Endodermal cell (in vitro differentiated cells): Measurements from ENCODE around the gene PLAC8L1. TPM values are rescaled to one million over a fixed set of nuclear protein-coding genes. Genes with fewer than 3 reads are reported as not detected.

Experiments used
- DNase-seq: peaks from one replicate; pipeline ENCODE4 v3.0.0-alpha.2; 2017
- H3K27ac ChIP-seq: 2 replicates; pipeline ENCODE4 v1.5.1; 2013; ENCODE audit warnings: mild to moderate bottlenecking, low read depth, low read length, moderate library complexity
- H3K27me3 ChIP-seq: 2 replicates; pipeline ENCODE4 v1.6.1; 2013; ENCODE audit warnings: mild to moderate bottlenecking, low read length, moderate library complexity; ENCODE audit not compliant: insufficient read depth, control insufficient read depth, poor library complexity, severe bottlenecking
- H3K36me3 ChIP-seq: 2 replicates; pipeline ENCODE4 v1.7.0; 2013; ENCODE audit warnings: mild to moderate bottlenecking, low read length, moderate library complexity; ENCODE audit not compliant: control insufficient read depth, insufficient read depth
- H3K4me1 ChIP-seq: one replicate; pipeline ENCODE4 v1.7.0; 2013; ENCODE audit warnings: low read length; ENCODE audit not compliant: control insufficient read depth, insufficient read depth
- H3K4me3 ChIP-seq: 2 replicates; pipeline ENCODE4 v1.5.1; 2013; ENCODE audit warnings: mild to moderate bottlenecking, low read length, moderate library complexity
- H3K9ac ChIP-seq: 2 replicates; pipeline ENCODE4 v1.6.1; 2013; ENCODE audit warnings: mild to moderate bottlenecking, low read length, moderate library complexity; ENCODE audit not compliant: poor library complexity, severe bottlenecking; ENCODE audit errors: extremely low read depth
- H3K9me3 ChIP-seq: 2 replicates; pipeline ENCODE4 v1.6.1; 2013; ENCODE audit warnings: mild to moderate bottlenecking, low read length, moderate library complexity; ENCODE audit not compliant: control insufficient read depth
- H3K27ac Mint-ChIP-seq: 2 replicates; pipeline ENCODE4 v1.8.0; 2020; ENCODE audit warnings: mixed read lengths
- H3K27me3 Mint-ChIP-seq: 2 replicates; pipeline ENCODE4 v1.8.0; 2021; ENCODE audit warnings: mild to moderate bottlenecking, mixed read lengths; ENCODE audit not compliant: insufficient read depth
- H3K36me3 Mint-ChIP-seq: 2 replicates; pipeline ENCODE4 v1.8.0; 2020; ENCODE audit warnings: low read depth, mixed read lengths
- H3K4me1 Mint-ChIP-seq: 2 replicates; pipeline ENCODE4 v1.8.0; 2020; ENCODE audit warnings: mixed read lengths
- H3K4me3 Mint-ChIP-seq: 2 replicates; pipeline ENCODE4 v1.8.0; 2020; ENCODE audit warnings: mild to moderate bottlenecking, moderate library complexity, mixed read lengths
- H3K9me3 Mint-ChIP-seq: 2 replicates; pipeline ENCODE4 v1.8.0; 2020; ENCODE audit warnings: mild to moderate bottlenecking, mixed read lengths
- WGBS, 2 experiments: methylation state at CpG; one replicate each; pipeline versions ENCODE4 v1.1.5 to v1.1.7; 2013; ENCODE audit warnings: missing lambda C conversion rate in 2 of 2, mixed read lengths in 1 of 2; ENCODE audit not compliant: insufficient coverage in 1 of 2, insufficient read length in 1 of 2; 5-methylcytosine and 5-hydroxymethylcytosine counted together
- total RNA-seq, 2 donors: library from RNA; stranded (reverse); fragmentation: NEBNext Ultra II Directional in 1 of 2; extraction: Animal tissue kit (Norgen Biotek cat#: 25700) in 1 of 2; gene quantifications; 2 replicates in 1 of 2; 3 replicates in 1 of 2; pipeline ENCODE4 v1.2.1, GENCODE V29; 2021
- TF ChIP-seq, protein P1 (sequence below): fragments of 200-600 bp; sonication (generic); conservative IDR thresholded peaks from 2 replicates; pipeline ENCODE4 v1.5.0; 2021; ENCODE audit warnings: antibody characterized with exemption, mild to moderate bottlenecking

PLAC8L1 gene
- total RNA-seq, 2 donors from 2014 or later: 1.00 to 1.5 TPM

DNA sequence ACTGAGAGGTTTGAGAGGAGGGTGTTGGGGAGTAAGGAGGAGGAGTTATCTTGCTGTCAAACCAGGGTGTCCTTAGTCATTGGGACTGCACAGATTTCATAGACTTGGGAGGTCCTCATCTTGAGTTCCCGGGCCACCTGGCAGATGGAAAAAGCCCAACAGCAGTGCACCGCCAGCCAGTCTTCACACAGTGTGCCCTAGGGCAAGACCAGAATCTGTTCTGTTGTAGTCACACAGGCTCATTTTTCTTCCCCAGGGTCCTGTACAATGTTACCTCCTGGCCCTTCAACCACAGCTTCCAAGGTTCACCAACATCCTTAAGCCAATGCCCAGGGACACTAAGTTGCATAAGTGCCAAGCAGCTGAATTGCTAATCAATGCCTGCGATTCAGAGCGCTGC lies 21.0 kb downstream of the PLAC8L1 start:
- Mint-ChIP-seq H3K27me3 (no peaks in the 10 kb centered on the region), H3K27ac (no peak overlapping the region), H3K4me3 (no peak overlapping the region), H3K4me1 (peaks cover under 1% of the 10 kb centered on the region), H3K9me3 (no peaks in the 10 kb centered on the region), H3K36me3 (no peaks in the 10 kb centered on the region)
- Histone ChIP-seq H3K4me1 (no peaks in the 10 kb centered on the region), H3K27me3 (no peaks in the 10 kb centered on the region), H3K9ac (no peak overlapping the region), H3K4me3 (no peak overlapping the region), H3K27ac (no peak overlapping the region), H3K36me3 (no peaks in the 10 kb centered on the region), H3K9me3 (no peaks in the 10 kb centered on the region)
- DNase-seq: peak; percentile 21
- TF ChIP-seq, protein P1, sequence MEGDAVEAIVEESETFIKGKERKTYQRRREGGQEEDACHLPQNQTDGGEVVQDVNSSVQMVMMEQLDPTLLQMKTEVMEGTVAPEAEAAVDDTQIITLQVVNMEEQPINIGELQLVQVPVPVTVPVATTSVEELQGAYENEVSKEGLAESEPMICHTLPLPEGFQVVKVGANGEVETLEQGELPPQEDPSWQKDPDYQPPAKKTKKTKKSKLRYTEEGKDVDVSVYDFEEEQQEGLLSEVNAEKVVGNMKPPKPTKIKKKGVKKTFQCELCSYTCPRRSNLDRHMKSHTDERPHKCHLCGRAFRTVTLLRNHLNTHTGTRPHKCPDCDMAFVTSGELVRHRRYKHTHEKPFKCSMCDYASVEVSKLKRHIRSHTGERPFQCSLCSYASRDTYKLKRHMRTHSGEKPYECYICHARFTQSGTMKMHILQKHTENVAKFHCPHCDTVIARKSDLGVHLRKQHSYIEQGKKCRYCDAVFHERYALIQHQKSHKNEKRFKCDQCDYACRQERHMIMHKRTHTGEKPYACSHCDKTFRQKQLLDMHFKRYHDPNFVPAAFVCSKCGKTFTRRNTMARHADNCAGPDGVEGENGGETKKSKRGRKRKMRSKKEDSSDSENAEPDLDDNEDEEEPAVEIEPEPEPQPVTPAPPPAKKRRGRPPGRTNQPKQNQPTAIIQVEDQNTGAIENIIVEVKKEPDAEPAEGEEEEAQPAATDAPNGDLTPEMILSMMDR: no peak
- WGBS, 2 experiments: 94 to 96% methylated on average over 4 of the region's 4 CpGs

DNA sequence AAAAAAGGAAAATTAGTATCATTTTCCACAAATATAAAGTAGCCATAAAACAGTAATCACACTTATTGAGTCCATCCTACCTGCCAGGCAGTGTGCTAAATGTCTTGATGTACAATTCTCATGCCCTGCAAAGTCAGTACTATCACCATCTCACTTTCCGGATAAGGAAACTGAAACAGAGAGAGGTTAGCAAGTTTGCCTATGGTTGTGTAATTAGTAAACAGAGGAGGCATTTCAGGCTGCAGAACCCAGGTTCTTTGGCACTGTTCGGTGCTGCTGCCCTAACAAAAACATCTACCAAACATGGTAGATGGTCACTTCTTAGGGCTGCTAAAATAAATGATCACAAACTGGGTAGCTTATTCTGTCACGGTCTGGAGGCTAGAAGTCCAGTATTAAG lies 22.6 kb downstream of the PLAC8L1 start:
- Mint-ChIP-seq H3K36me3 (no peaks in the 10 kb centered on the region), H3K27me3 (no peaks in the 10 kb centered on the region), H3K27ac (no peak overlapping the region), H3K4me3 (no peak overlapping the region), H3K4me1 (peaks cover 9% of the 10 kb centered on the region), H3K9me3 (no peaks in the 10 kb centered on the region)
- WGBS, 2 experiments: 94 to 100% methylated on average over 2 to 3 of the region's 3 CpGs
- H3K4me3 ChIP-seq: no peak overlapping the region
- H3K27ac ChIP-seq: no peak overlapping the region
- TF ChIP-seq, protein P1: no peak
- H3K4me1 ChIP-seq: no peaks in the 10 kb centered on the region
- peak; percentile 3 for DNase-seq
- H3K9me3 ChIP-seq: no peaks in the 10 kb centered on the region
- H3K27me3 ChIP-seq: no peaks in the 10 kb centered on the region
- H3K9ac ChIP-seq: no peak overlapping the region
- no peaks in the 10 kb centered on the region for H3K36me3 ChIP-seq

DNA sequence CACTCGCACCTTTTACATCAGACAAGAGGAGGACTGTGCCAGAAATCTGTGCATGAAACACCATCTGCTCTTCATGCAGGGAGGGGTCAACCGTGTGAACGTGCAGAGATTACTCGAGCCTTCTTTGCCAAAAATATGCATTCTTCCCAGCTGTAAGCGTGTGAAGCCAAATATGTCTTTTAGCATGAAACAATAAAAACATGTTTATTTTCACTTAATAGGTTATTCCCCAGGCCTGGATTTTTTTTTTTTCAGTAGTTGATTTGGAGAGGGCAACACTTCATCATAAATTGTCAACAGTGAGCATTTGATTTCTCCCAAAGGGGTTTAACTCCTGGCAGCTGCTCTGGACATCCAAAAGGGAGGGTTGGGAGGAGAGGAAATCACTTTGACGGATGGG lies 23.8 kb downstream of the PLAC8L1 start:
- H3K27ac Mint-ChIP-seq: no peak overlapping the region
- H3K4me1 Mint-ChIP-seq: peaks cover 13% of the 10 kb centered on the region
- H3K9me3 Mint-ChIP-seq: no peaks in the 10 kb centered on the region
- no peaks in the 10 kb centered on the region for H3K36me3 Mint-ChIP-seq
- Histone ChIP-seq H3K4me3 (no peak overlapping the region), H3K9me3 (no peaks in the 10 kb centered on the region), H3K27ac (no peak overlapping the region), H3K9ac (no peak overlapping the region), H3K4me1 (no peaks in the 10 kb centered on the region), H3K36me3 (no peaks in the 10 kb centered on the region), H3K27me3 (no peaks in the 10 kb centered on the region)
- TF ChIP-seq, protein P1: no peak
- H3K4me3 Mint-ChIP-seq: no peak overlapping the region
- no peaks in the 10 kb centered on the region for H3K27me3 Mint-ChIP-seq
- WGBS, 2 experiments: 90 to 95% methylated on average over 5 to 6 of the region's 6 CpGs
- DNase-seq: peak; percentile 23
